Ishikawa (cell line): ENCODE measurements around the gene ACTG1.

Experiments used
- CEBPB ChIP-seq: IDR thresholded peaks from 2 replicates; pipeline ENCODE4 v1.6.1; 2012
- CREB1 ChIP-seq: IDR thresholded peaks from 2 replicates; pipeline ENCODE4 v1.6.1; 2012; ENCODE audit warnings: low read depth
- EGR1 ChIP-seq: IDR thresholded peaks from 2 replicates; pipeline ENCODE4 v1.6.1; 2012
- EP300 ChIP-seq: IDR thresholded peaks from 2 replicates; pipeline ENCODE4 v1.6.1; 2012; ENCODE audit warnings: borderline replicate concordance
- FOXM1 ChIP-seq: IDR thresholded peaks from 2 replicates; pipeline ENCODE4 v1.6.1; 2012; ENCODE audit warnings: low read depth, borderline replicate concordance
- NFIC ChIP-seq: IDR thresholded peaks from 2 replicates; pipeline ENCODE4 v1.6.1; 2012
- RAD21 ChIP-seq: IDR thresholded peaks from 2 replicates; pipeline ENCODE4 v1.6.1; 2012; ENCODE audit warnings: low read depth
- TAF1 ChIP-seq: IDR thresholded peaks from 2 replicates; pipeline ENCODE4 v1.6.1; 2012; ENCODE audit warnings: low read depth, mild to moderate bottlenecking
- TCF12 ChIP-seq: IDR thresholded peaks from 2 replicates; pipeline ENCODE4 v1.6.1; 2012; ENCODE audit warnings: low read depth
- TEAD4 ChIP-seq: IDR thresholded peaks from 2 replicates; pipeline ENCODE4 v1.6.1; 2012
- YY1 ChIP-seq: IDR thresholded peaks from 2 replicates; pipeline ENCODE4 v1.6.1; 2012; ENCODE audit warnings: low read depth
- ZBTB7A ChIP-seq: IDR thresholded peaks from 2 replicates; pipeline ENCODE4 v1.6.1; 2012; ENCODE audit warnings: low read depth
- TF ChIP-seq, protein P1 (sequence below): IDR thresholded peaks from 2 replicates; pipeline ENCODE4 v1.6.1; 2012
- TF ChIP-seq, protein P2 (sequence below): IDR thresholded peaks from 2 replicates; pipeline ENCODE4 v1.6.1; 2012
- TF ChIP-seq, protein P3 (sequence below): IDR thresholded peaks from 2 replicates; pipeline ENCODE4 v1.6.1; 2012; ENCODE audit warnings: low read depth, mild to moderate bottlenecking

ACTG1 gene

DNA sequence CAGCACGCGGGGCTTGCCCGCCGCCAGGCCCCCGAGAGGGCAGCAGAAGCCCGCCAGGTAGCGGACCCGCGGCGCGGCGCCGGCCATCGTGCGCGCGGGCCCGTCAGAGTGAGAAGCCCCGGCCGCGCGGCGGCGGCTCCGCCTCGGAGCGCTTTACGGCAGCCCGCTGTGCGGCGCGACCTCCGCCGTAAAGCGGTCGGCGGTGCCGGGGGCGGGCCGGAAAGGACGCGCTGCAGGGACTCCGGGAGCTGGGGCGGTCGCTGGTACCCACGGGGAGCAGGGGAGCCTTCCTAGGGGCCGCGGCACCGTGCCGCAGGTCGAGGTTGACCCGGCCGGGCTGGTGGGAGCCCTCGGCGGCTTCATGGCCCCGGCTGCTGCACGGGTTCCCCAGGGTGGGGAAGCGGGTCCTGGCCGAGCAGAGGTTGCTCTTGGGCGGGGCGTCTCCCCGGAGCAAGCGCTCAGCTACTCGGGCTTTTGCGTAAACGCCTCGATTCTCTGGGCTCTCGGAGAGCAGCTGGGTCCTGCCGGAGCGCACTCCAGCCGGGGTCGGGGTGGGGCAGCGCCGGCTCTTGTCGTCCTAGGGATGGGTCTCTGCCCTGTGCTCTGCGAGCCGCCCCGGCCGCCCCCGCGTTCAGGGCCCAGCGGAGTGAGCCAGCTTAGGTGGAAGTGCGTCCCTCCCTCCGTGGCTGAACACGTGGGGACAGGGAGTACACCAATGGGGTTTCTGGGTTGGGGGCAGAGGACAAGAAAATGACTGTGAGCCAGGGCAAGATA is 39.8 kb upstream of the ACTG1 start, which contains the start of gene FAAP100:
Gene FAAP100 (minus strand): TSS at position 110 of the 774 bp plus-strand sequence. CDS start 23 bp downstream, at position 87.
- TF ChIP-seq EP300, result no peak
- TF ChIP-seq, protein P1, sequence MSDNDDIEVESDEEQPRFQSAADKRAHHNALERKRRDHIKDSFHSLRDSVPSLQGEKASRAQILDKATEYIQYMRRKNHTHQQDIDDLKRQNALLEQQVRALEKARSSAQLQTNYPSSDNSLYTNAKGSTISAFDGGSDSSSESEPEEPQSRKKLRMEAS, result peak; percentile 89
- TF ChIP-seq TCF12, result no peak; the same call in 1 of the 2 replicates
- TF ChIP-seq YY1, result peak; percentile 78
- TF ChIP-seq EGR1, result peak; percentile 89
- peak; percentile 34; the same call in 1 of the 2 replicates for TF ChIP-seq NFIC
- TF ChIP-seq ZBTB7A, result 0 out of 2 replicates have a peak, but pooled peaks have one; percentile 5
- TF ChIP-seq, protein P2, sequence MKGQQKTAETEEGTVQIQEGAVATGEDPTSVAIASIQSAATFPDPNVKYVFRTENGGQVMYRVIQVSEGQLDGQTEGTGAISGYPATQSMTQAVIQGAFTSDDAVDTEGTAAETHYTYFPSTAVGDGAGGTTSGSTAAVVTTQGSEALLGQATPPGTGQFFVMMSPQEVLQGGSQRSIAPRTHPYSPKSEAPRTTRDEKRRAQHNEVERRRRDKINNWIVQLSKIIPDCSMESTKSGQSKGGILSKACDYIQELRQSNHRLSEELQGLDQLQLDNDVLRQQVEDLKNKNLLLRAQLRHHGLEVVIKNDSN, result peak; percentile 77
- peak; percentile 76 for TF ChIP-seq TAF1

DNA sequence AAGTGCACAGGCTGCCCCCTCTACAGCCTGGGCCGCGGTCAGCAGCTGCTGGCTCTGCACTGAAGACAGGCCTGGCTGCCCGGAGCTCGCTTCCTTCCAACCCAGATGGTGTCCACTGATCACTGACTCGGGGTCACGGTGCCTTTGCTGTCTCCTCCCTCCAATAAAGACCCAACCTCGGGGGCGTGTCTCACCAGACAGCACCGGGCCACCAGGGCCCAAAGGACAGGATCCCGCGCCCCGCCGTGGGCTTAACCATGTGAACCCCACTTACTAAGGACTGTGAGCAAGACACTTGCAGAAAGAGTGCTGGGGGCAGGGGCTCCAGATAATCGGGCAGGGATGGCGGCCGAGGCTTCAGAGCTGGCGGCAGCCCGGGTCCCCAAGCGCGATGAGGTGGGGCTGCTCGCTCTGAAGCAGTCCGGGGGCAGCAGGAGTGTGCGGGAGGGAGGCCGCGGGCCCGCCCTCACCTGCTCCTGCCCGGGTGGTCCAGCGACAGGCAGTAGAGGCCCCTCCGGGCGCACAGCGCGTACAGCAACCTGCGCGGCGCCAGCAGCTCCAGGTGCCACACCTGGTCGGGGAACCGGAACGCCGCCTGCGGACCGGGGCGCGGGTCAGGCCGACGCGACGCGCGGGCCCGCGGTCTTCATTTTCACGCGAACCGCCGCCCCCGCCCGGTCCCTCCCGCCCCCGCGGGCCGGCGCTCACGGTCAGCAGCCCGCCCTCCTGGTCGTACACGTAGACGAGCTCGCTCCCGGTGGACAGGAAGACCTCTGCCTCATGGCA is 39.1 kb upstream of the ACTG1 start:
- TF ChIP-seq TEAD4 (no peak), ZBTB7A (no peak), EGR1 (peak; percentile 67; the same call in 1 of the 2 replicates), CREB1 (no peak)

DNA sequence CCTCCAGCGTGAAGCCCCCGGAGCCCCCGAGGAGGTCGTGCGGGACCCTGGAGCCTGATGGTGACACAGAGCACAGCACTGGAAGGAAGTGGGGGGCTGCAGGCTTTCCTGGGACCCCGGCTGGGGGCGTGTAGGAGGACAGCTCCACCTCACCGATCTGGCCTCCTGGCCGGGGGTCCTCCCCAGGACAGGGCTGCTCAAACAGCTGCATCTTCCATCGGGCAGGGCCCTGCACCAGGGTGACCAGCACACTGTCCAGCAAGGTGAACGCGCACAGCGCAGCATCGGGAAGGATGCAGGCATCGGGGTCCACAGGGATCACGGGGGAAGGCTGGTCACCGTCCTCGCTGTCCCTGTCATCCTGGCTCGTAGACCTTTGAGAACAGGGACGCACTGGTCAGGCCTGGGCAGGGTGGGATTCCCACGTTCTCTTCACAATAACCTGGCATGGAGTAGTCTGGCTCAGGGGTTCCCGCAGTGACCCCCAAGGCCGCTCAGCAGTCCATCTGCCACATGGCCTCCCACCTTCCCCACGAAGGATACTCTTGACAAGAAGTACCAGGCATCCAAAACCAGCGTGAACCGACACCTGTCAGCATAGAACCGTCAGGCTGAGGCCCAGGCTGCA is 38.3 kb upstream of the ACTG1 start:
- TF ChIP-seq EP300 (no peak), FOXM1 (no peak), CREB1 (no peak), TEAD4 (no peak), RAD21 (no peak), ZBTB7A (no peak), YY1 (no peak), NFIC (no peak), TCF12 (no peak), CEBPB (no peak), EGR1 (no peak), TAF1 (no peak)
- TF ChIP-seq, protein P2, result no peak
- TF ChIP-seq, protein P1, result no peak
- TF ChIP-seq, protein P3, sequence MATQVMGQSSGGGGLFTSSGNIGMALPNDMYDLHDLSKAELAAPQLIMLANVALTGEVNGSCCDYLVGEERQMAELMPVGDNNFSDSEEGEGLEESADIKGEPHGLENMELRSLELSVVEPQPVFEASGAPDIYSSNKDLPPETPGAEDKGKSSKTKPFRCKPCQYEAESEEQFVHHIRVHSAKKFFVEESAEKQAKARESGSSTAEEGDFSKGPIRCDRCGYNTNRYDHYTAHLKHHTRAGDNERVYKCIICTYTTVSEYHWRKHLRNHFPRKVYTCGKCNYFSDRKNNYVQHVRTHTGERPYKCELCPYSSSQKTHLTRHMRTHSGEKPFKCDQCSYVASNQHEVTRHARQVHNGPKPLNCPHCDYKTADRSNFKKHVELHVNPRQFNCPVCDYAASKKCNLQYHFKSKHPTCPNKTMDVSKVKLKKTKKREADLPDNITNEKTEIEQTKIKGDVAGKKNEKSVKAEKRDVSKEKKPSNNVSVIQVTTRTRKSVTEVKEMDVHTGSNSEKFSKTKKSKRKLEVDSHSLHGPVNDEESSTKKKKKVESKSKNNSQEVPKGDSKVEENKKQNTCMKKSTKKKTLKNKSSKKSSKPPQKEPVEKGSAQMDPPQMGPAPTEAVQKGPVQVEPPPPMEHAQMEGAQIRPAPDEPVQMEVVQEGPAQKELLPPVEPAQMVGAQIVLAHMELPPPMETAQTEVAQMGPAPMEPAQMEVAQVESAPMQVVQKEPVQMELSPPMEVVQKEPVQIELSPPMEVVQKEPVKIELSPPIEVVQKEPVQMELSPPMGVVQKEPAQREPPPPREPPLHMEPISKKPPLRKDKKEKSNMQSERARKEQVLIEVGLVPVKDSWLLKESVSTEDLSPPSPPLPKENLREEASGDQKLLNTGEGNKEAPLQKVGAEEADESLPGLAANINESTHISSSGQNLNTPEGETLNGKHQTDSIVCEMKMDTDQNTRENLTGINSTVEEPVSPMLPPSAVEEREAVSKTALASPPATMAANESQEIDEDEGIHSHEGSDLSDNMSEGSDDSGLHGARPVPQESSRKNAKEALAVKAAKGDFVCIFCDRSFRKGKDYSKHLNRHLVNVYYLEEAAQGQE, result no peak

DNA sequence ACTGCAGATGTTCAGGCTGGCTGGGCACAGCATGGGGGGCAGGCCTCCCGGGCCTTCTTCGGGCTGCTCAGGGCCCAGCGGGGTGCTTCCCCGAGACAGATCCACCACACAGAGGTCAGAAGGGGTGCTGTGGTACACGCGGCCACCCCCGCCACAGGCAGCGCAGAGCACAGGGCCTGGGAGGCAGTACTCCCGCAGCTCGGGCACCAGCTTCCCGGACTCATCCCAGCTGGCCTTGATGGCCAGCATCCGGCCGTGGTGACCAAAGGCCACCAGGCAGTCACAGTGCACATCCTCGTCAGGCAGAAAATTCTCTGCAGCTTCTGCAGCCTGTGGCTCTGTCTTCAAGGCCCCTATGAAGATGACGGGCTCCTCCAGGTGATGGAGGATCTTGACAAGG is 37.7 kb upstream of the ACTG1 start:
- TF ChIP-seq NFIC (no peak), TAF1 (no peak), CREB1 (no peak), CEBPB (no peak), TCF12 (no peak), EGR1 (no peak), TEAD4 (no peak), YY1 (no peak), EP300 (no peak), RAD21 (no peak), ZBTB7A (no peak)
- TF ChIP-seq, protein P2, result no peak

DNA sequence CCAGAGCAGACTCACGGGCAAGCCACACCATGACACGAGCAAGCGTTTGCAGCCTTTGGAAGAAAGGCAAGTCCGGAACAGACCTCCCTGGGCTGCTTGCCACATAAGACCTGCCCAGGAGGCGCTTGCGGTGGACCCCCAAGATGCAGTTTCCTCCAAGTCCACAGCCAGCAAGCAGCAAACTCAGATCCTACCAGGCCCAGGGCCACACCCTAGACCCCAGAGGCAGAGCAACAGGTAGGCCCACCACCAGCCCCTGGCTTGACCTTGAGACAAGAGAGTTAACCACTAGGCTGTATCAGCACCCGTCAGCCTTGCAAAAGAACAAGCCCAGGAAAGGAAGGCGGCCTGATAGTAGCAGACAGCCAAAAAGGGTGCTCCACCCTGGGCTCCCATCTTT is 37.2 kb upstream of the ACTG1 start:
- TF ChIP-seq TCF12 (no peak), CREB1 (no peak), TAF1 (no peak), CEBPB (no peak), TEAD4 (no peak), FOXM1 (no peak), ZBTB7A (no peak), NFIC (no peak), EP300 (no peak), YY1 (no peak), EGR1 (no peak), RAD21 (no peak)
- TF ChIP-seq, protein P3, result no peak
- TF ChIP-seq, protein P2, result no peak
- TF ChIP-seq, protein P1, result no peak
